Esophagus squamous epithelium (tissue), 5 donors: Measurements from ENCODE around the gene HOXC9. TPM values are rescaled to one million over a fixed set of nuclear protein-coding genes. Genes with fewer than 3 reads are reported as not detected.
A peak's percentile ranks its signal among the peaks of the same experiment; 100 is the strongest.

Experiments used
- DNase-seq: peaks from one replicate; lab custom pipeline; 2025; lab: John Stamatoyannopoulos, UW
- H3K27ac ChIP-seq, 4 donors: fragments of 200-600 bp; sonication (generic); one replicate each; pipeline ENCODE4 v1.5.1; 2016 to 2019; ENCODE audit warnings: mild to moderate bottlenecking in 1 of 4
- H3K27me3 ChIP-seq, 4 donors: fragments of 200-600 bp; sonication (generic); 1 replicate in 3 of 4; 2 replicates in 1 of 4; pipeline versions ENCODE4 v1.5.1 to v1.6.0; 2017 to 2021; ENCODE audit warnings: antibody characterized with exemption in 1 of 4
- H3K36me3 ChIP-seq, 3 donors: fragments of 200-600 bp; sonication (generic); one replicate each; pipeline ENCODE4 v1.5.1; 2016 to 2019
- H3K4me1 ChIP-seq, 3 donors: fragments of 200-600 bp; sonication (generic); one replicate each; pipeline ENCODE4 v1.5.1; 2017 to 2019
- H3K4me3 ChIP-seq, 4 donors: fragments of 200-600 bp; sonication (generic); 1 replicate in 3 of 4; 2 replicates in 1 of 4; pipeline ENCODE4 v1.5.1; 2016 to 2019; ENCODE audit warnings: mild to moderate bottlenecking in 2 of 4, moderate library complexity in 1 of 4
- H3K9me3 ChIP-seq, 3 donors: fragments of 200-600 bp; sonication (generic); one replicate each; pipeline ENCODE4 v1.5.1; 2016 to 2019
- POLR2A ChIP-seq, 4 donors: fragments of 450-650 bp; IDR thresholded peaks; one replicate each; pipeline ENCODE4 v1.6.1; 2017; ENCODE audit warnings: antibody characterized with exemption in 4 of 4, mild to moderate bottlenecking in 4 of 4, moderate library complexity in 3 of 4
- WGBS, 2 donors: methylation state at CpG; one replicate each; pipeline ENCODE4 v1.1.5; 2018; 5-methylcytosine and 5-hydroxymethylcytosine counted together
- intact Hi-C: fragments of 100-400 bp; cut with DNase I; formaldehyde crosslinking; loops from one replicate; pipeline ENCODE4 v1.15.0; 2022
- total RNA-seq, 4 donors: library from RNA; depleted of rRNA; stranded (reverse); fragments of >200 nt; gene quantifications; one replicate each; pipeline ENCODE4 v1.1.0, GENCODE V29; 2016
- TF ChIP-seq, protein P1 (sequence below), 6 experiments: fragments of 450-650 bp in 4 of 6; fragments of 200-600 bp in 2 of 6; sonication (generic) in 2 of 6; IDR thresholded peaks; one replicate each; pipeline ENCODE4 v1.5.1; 2016 to 2019; ENCODE audit warnings: antibody characterized with exemption in 6 of 6, mild to moderate bottlenecking in 4 of 6, moderate library complexity in 4 of 6
- donor health status: DM: yes; HTN: yes; CAD: no.

HOXC9 gene
- total RNA-seq, 4 donors from 2014 or later, result 1.5 TPM; not detected in 3

DNA sequence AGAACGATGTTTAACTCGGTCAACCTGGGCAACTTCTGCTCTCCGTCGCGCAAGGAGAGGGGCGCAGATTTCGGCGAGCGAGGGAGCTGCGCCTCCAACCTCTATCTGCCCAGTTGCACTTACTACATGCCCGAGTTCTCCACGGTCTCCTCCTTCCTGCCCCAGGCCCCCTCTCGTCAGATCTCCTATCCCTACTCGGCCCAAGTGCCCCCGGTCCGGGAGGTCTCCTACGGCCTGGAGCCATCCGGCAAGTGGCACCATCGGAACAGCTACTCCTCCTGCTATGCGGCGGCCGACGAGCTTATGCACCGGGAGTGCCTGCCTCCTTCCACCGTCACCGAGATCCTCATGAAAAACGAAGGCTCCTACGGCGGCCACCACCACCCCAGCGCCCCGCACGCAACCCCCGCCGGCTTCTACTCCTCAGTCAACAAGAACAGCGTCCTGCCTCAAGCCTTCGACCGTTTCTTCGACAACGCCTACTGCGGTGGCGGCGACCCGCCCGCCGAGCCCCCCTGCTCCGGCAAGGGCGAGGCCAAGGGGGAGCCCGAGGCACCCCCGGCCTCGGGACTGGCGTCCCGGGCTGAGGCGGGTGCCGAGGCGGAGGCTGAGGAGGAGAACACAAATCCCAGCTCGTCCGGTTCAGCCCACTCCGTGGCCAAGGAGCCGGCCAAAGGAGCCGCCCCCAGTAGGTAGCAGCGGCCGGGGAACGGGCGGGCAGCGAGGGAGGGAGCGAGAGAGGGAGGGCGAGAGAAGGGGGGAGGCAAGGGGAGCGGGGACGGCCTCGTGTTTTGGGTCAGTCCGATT is 26.5 kb upstream of the HOXC9 start:
- TF ChIP-seq, protein P1, sequence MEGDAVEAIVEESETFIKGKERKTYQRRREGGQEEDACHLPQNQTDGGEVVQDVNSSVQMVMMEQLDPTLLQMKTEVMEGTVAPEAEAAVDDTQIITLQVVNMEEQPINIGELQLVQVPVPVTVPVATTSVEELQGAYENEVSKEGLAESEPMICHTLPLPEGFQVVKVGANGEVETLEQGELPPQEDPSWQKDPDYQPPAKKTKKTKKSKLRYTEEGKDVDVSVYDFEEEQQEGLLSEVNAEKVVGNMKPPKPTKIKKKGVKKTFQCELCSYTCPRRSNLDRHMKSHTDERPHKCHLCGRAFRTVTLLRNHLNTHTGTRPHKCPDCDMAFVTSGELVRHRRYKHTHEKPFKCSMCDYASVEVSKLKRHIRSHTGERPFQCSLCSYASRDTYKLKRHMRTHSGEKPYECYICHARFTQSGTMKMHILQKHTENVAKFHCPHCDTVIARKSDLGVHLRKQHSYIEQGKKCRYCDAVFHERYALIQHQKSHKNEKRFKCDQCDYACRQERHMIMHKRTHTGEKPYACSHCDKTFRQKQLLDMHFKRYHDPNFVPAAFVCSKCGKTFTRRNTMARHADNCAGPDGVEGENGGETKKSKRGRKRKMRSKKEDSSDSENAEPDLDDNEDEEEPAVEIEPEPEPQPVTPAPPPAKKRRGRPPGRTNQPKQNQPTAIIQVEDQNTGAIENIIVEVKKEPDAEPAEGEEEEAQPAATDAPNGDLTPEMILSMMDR (IDR thresholded peaks at IDR 0.05), result no peak
- TF ChIP-seq POLR2A (IDR thresholded peaks at IDR 0.05), result no peak
- no peak for DNase-seq

DNA sequence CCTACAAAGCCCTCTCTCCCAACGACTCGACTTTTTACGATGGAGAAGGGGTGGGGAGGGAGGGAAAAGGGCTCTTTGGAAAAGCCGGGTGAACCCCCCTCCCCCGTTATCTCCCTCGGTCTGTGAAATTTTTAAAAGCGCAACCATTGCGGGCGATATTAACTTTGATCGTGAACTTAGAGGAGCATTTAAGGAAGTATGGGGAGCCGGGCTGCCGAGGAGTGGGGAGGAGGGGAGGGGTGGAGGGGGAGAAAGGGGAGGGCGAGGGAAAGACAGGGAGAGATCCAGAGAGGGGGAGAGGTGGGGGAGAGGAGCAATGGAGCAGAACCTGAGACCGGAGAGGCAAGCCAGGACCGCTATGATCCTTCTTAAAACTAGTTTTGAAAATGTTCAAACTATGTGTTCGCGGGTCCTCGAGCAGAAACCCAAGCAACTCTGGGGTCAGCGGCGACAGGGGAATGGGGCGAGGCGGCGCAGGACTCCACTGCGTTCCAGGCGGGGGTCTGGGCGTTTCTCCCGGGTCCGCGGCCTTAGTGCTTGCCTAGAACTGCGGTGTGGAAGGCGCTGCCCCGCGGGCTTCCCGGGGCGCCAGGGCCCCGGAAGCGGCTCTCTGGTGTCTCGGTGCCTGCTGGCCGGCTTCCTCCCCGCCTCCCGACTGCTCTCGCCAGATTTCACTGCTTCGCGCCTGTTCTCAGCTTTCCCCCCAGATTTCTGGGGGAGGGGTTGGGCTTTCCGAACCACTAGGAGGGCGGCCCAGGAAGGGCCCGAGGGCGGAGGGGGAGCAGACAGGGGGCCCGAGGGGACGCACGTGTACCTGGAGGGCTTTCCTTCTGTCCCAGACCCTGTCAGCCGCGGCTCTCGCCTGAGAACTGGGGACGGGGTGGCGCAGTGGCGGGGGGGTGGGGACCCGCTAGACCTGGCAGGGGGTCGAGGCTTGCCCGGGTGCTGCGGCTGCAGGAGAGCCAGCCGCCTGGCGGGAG is 25.6 kb upstream of the HOXC9 start, which contains the start of gene HOTAIR:
Gene HOTAIR (minus strand): TSS at position 871 of the 980 bp plus-strand sequence.
- TF ChIP-seq POLR2A (IDR thresholded peaks at IDR 0.05), result no peak
- TF ChIP-seq, protein P1 (IDR thresholded peaks at IDR 0.05), result no peak
- H3K4me3 ChIP-seq, result peak within 1 kb of the TSS; percentile 4 to 56 (median 30)
- DNase-seq, result no peak
- H3K9me3 ChIP-seq, result no peaks in the 10 kb centered on the region
- intact Hi-C loops, result no loop called here
- H3K27me3 ChIP-seq, result peaks cover 31 to 100% (median 89%) of the 10 kb centered on the region in 4 donors
- no peak within 1 kb of the TSS for H3K27ac ChIP-seq
- H3K4me1 ChIP-seq, result peaks cover 20 to 34% (median 20%) of the 10 kb centered on the region in 3 donors
- no peaks in the 10 kb centered on the region for H3K36me3 ChIP-seq
- 4 to 9% methylated on average over 16 to 30 of the region's 63 CpGs for WGBS, 2 donors

More for the DNA sequence above, 26.5 kb upstream of the HOXC9 start:
- intact Hi-C loops, result no loop called here
- Histone ChIP-seq H3K36me3 (no peaks in the 10 kb centered on the region), H3K27ac (no peak overlapping the region), H3K9me3 (no peaks in the 10 kb centered on the region), H3K27me3 (peaks cover 31 to 100% (median 87%) of the 10 kb centered on the region in 4 donors), H3K4me1 (peaks cover 20 to 34% (median 20%) of the 10 kb centered on the region in 3 donors), H3K4me3 (peak overlapping the region in 1 of 4 donors; percentile 56)
- 7 to 24% methylated on average over 15 to 25 of the region's 71 CpGs for WGBS, 2 donors

DNA sequence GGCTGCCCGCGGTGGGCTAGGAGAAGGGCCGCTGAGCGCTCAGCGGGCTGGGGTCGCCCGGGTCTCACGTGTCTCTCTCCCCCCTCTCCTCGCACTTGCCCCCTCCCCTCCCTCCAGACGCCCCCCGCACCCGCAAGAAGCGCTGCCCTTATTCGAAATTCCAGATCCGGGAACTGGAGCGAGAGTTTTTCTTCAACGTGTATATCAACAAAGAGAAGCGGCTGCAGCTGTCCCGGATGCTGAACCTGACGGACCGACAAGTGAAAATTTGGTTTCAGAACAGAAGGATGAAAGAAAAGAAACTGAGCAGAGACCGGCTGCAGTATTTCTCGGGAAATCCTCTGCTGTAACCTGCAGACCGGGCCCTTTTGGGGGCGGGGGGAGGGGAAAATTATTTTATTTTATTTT is 24.9 kb upstream of the HOXC9 start:
- Histone ChIP-seq H3K4me3 (peak overlapping the region in 2 of 4 donors; percentile 38 to 56), H3K9me3 (no peaks in the 10 kb centered on the region), H3K27ac (no peak overlapping the region), H3K36me3 (no peaks in the 10 kb centered on the region), H3K27me3 (peaks cover 33 to 100% (median 86%) of the 10 kb centered on the region in 4 donors), H3K4me1 (peaks cover 20 to 34% (median 20%) of the 10 kb centered on the region in 3 donors)
- 4 to 16% methylated on average over 12 to 21 of the region's 25 CpGs for WGBS, 2 donors
- DNase-seq, result no peak
- no peak for TF ChIP-seq POLR2A (IDR thresholded peaks at IDR 0.05)
- TF ChIP-seq, protein P1 (IDR thresholded peaks at IDR 0.05), result no peak
- intact Hi-C loops, result no loop called here

DNA sequence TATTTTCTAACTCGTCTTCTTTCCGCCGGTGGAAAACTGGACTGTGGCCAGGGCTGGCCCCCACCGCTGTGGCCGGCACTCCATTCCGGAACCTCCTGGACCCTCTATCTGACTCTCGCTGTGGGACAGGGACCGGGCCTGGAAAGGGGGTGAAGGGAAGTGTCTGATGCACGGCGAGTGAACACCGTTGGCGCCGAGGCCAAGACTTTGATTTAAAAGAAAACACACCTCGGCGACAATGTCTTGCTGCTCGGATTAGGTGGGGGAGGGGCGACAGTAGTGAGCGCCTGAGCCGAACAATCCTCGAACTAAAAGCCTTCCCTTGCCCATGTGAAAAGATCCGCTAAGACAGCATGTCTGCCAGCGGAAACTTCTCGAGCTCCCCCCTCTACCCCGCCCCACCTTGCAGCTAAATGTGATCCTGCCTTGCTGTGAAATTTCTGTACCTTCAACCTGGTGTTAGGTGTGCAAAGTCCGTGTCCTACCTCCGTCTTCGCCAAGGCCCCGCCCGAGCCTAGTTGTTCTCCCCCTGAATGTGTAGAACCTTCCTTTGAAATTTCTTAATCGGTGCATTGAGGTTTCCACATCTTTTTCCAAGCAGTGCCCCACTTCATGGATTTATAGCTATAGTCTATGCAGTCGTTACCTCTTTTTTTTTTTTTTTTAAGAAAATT is 24.3 kb upstream of the HOXC9 start:
- WGBS, 2 donors, result 15 to 20% methylated on average over 28 to 29 of the region's 31 CpGs
- no peak for DNase-seq

More for the DNA sequence above, 24.3 kb upstream of the HOXC9 start:
- no peak overlapping the region for H3K27ac ChIP-seq
- TF ChIP-seq, protein P1 (IDR thresholded peaks at IDR 0.05), result no peak
- TF ChIP-seq POLR2A (IDR thresholded peaks at IDR 0.05), result no peak
- no peaks in the 10 kb centered on the region for H3K36me3 ChIP-seq
- H3K9me3 ChIP-seq, result no peaks in the 10 kb centered on the region
- intact Hi-C loops, result no loop called here
- peak overlapping the region in 1 of 4 donors; percentile 56 for H3K4me3 ChIP-seq
- H3K27me3 ChIP-seq, result peaks cover 35 to 100% (median 82%) of the 10 kb centered on the region in 4 donors
- peaks cover 20 to 34% (median 20%) of the 10 kb centered on the region in 3 donors for H3K4me1 ChIP-seq
